Upper lobe of left lung (tissue), 6 donors: Measurements from ENCODE around the gene SUPT6H. TPM values are rescaled to one million over a fixed set of nuclear protein-coding genes. Genes with fewer than 3 reads are reported as not detected.

ENCODE experiments used
- ATAC-seq, 2 donors: fragments of 200-7000 bp; cut with Tn5 transposase; one replicate each; pipeline ENCODE4 v1.9.1; 2022; ENCODE audit warnings: mild to moderate bottlenecking in 2 of 2, moderate library complexity in 2 of 2; ENCODE audit not compliant: low FRiP score in 2 of 2
- DNase-seq, 2 donors: peaks; one replicate each; pipeline ENCODE4 v3.0.0-alpha.2; 2019 to 2020
- H3K27ac ChIP-seq, 4 donors: fragments of 200-600 bp; sonication (generic); one replicate each; pipeline ENCODE4 v1.5.1; 2016 to 2019
- H3K27me3 ChIP-seq, 4 donors: fragments of 200-600 bp; sonication (generic); one replicate each; pipeline ENCODE4 v1.5.1; 2017 to 2019
- H3K36me3 ChIP-seq, 4 donors: fragments of 200-600 bp; sonication (generic); one replicate each; pipeline ENCODE4 v1.5.1; 2016 to 2019
- H3K4me1 ChIP-seq, 4 donors: fragments of 200-600 bp; sonication (generic); one replicate each; pipeline ENCODE4 v1.5.1; 2018 to 2019
- H3K4me3 ChIP-seq, 4 donors: fragments of 200-600 bp; sonication (generic); one replicate each; pipeline ENCODE4 v1.5.1; 2017 to 2019; ENCODE audit warnings: mild to moderate bottlenecking in 2 of 4, moderate library complexity in 1 of 4
- H3K9me3 ChIP-seq, 4 donors: fragments of 200-600 bp; sonication (generic); one replicate each; pipeline ENCODE4 v1.5.1; 2018 to 2019
- EP300 ChIP-seq, 4 donors: sonication (generic); formaldehyde crosslinking; IDR thresholded peaks; one replicate each; pipeline ENCODE4 v1.5.1; 2017; ENCODE audit warnings: antibody characterized with exemption in 4 of 4, control low read depth in 2 of 4
- POLR2A ChIP-seq, 4 donors: fragments of 450-650 bp; IDR thresholded peaks; one replicate each; pipeline ENCODE4 v1.5.1; 2016 to 2017; ENCODE audit warnings: antibody characterized with exemption in 4 of 4, mild to moderate bottlenecking in 2 of 4
- POLR2AphosphoS5 ChIP-seq, 2 donors: sonication (generic); formaldehyde crosslinking; IDR thresholded peaks; one replicate each; pipeline ENCODE4 v1.5.1; 2017; ENCODE audit warnings: antibody characterized with exemption in 2 of 2
- WGBS, 2 donors: methylation state at CpG; one replicate each; pipeline ENCODE4 v1.1.5; 2017 to 2018; 5-methylcytosine and 5-hydroxymethylcytosine counted together
- total RNA-seq, 6 donors: library from RNA; depleted of rRNA in 4 of 6; stranded (reverse); fragments of >200 nt in 4 of 6; gene quantifications; one replicate each; pipeline versions ENCODE4 v1.1.0 to v1.2.1, GENCODE V29; 2016 to 2021
- TF ChIP-seq, protein P1 (sequence below), 6 experiments: fragments of 450-650 bp in 4 of 6; fragments of 200-600 bp in 2 of 6; sonication (generic) in 2 of 6; IDR thresholded peaks; one replicate each; pipeline ENCODE4 v1.5.1; 2016 to 2019; ENCODE audit warnings: antibody characterized with exemption in 6 of 6
- donor health status: DM: no; HTN: no; CAD: no; lungs with moderate emphysema.
- donor health status: DM: no; HTN: yes; CAD: no; lungs with severe emphysema.

Gene SUPT6H
- total RNA-seq, 6 donors from 2014 or later, result 57.3 to 128 (median 71.5) TPM

DNA sequence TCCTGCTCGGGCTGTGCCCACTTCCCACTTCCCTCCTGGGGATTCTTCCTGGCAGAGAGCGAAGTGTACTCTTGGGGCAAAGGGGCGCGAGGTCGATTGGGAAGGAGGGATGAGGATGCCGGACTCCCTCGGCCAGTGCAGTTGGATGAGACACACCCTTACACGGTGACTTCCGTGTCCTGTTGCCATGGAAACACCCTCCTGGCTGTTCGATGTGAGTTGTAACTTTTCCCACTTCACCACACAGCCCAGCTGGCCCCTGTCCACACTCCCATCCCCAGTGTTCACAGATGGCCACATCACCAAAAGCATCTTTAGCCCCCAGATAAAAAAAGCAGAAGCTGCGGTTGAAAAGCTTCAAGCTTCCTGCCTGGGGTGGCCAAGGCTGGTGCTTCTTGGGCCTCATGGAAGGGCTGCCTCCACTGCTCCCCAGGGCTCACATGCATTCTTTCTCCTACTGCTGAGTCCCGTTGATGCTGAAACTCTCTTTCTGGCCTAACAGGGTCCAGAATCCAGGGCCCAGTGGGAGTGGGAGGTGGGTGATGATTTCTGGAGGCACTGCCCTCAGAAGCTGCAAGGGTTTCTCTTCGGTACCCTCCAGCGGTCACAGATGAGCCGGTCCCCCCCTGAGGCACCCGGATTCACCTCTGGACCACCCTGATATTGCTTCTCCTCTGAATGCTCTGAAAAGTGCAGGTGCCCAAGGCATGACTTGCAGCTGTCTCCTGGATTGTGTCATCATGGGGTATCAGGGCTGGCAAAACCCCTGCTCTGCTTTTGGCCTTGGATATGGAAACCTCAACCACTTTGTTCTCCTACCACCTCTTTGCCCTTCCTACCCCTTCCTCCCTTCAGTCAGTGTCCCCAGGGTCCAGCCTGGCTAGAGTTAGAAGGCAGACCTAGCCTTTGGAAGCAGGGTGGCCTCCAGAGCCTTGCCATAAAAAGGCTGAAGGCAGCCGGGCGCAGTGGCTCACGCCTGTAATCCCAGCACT lies 79.6 kb downstream of the SUPT6H start:
- ATAC-seq (no peak), DNase-seq (no peak)
- no peak overlapping the region for H3K4me3 ChIP-seq
- no peaks in the 10 kb centered on the region for H3K27me3 ChIP-seq
- peak overlapping the region in 3 of 4 donors; percentile 3 to 97 (median 95) for H3K27ac ChIP-seq
- TF ChIP-seq, protein P1, sequence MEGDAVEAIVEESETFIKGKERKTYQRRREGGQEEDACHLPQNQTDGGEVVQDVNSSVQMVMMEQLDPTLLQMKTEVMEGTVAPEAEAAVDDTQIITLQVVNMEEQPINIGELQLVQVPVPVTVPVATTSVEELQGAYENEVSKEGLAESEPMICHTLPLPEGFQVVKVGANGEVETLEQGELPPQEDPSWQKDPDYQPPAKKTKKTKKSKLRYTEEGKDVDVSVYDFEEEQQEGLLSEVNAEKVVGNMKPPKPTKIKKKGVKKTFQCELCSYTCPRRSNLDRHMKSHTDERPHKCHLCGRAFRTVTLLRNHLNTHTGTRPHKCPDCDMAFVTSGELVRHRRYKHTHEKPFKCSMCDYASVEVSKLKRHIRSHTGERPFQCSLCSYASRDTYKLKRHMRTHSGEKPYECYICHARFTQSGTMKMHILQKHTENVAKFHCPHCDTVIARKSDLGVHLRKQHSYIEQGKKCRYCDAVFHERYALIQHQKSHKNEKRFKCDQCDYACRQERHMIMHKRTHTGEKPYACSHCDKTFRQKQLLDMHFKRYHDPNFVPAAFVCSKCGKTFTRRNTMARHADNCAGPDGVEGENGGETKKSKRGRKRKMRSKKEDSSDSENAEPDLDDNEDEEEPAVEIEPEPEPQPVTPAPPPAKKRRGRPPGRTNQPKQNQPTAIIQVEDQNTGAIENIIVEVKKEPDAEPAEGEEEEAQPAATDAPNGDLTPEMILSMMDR (IDR thresholded peaks at IDR 0.05), result no peak
- TF ChIP-seq POLR2A (IDR thresholded peaks at IDR 0.05) (no peak), EP300 (IDR thresholded peaks at IDR 0.05) (no peak), POLR2AphosphoS5 (IDR thresholded peaks at IDR 0.05) (no peak)
- WGBS, 2 donors, result 70 to 74% methylated on average over 19 of the region's 19 CpGs
- peaks cover 24 to 53% (median 40%) of the 10 kb centered on the region in 4 donors for H3K4me1 ChIP-seq
- no peaks in the 10 kb centered on the region for H3K36me3 ChIP-seq
- H3K9me3 ChIP-seq, result no peaks in the 10 kb centered on the region

DNA sequence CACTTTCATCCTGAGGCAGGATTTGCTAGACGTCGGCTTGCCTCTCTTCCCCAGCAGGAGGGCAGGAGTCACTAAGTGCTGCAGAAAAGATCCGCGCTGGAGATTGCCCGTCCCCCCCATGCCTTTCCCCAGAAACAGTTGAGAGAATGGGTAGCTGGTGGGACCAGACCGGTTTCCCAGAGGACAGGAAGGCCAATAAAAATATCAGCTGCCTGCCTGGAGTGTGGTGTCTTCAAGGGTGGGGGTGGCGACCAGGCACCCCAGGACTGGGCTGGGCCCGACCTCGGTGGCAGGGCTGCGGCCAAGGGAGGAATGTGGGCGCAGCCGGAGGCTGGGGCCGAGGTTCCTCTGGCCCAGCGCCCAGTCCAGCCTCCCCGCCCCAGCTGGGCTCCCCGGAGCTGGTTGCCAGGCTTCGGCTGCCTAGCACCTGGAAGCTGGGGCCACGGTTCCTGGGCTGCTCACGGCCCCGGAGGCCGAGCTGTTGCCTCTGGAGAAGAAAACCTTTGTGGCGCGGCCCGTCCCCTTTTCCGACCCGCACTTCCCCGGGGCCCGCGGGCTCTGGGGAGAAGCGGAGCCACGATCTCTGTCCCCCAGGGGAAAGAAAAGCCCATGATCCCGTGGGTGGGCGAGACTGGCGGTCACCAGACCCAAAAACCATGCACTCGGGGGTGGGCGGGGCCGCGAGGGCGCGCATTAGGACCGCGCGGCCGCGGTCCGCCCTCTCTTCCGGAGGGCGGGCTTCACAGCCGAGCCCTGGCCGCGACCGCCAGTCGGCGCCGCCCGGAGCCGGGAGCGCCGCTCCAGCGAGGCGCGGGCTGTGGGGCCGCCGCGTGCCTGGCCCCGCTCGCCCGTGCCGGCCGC lies 81.5 kb downstream of the SUPT6H start, which contains the start of gene TRAF4:
Gene TRAF4, plus strand, starts transcription at position 769 of the 861 bp plus-strand sequence. CDS start 102 bp downstream, outside the sequence.
- no peaks in the 10 kb centered on the region for H3K9me3 ChIP-seq
- WGBS, 2 donors, result 2 to 12% methylated on average over 13 of the region's 70 CpGs
- peak within 1 kb of the TSS; percentile 92 to 98 (median 96) for H3K27ac ChIP-seq
- TF ChIP-seq, protein P1 (IDR thresholded peaks at IDR 0.05), result peak in 5 of 6 experiments; percentile 23 to 77 (median 70)
- TF ChIP-seq POLR2AphosphoS5 (IDR thresholded peaks at IDR 0.05) (peak; percentile 29 to 76), EP300 (IDR thresholded peaks at IDR 0.05) (no peak), POLR2A (IDR thresholded peaks at IDR 0.05) (peak in 3 of 4 donors; percentile 81 to 97 (median 94))
- peak; percentile 84 to 97 for DNase-seq
- peak within 1 kb of the TSS; percentile 58 to 91 (median 88) for H3K4me3 ChIP-seq
- H3K4me1 ChIP-seq, result peaks cover 41 to 72% (median 57%) of the 10 kb centered on the region in 4 donors
- H3K36me3 ChIP-seq, result peaks cover 0 to 13% (median 11%) of the 10 kb centered on the region in 4 donors
- peak; percentile 83 to 93 for ATAC-seq
- H3K27me3 ChIP-seq, result no peaks in the 10 kb centered on the region

DNA sequence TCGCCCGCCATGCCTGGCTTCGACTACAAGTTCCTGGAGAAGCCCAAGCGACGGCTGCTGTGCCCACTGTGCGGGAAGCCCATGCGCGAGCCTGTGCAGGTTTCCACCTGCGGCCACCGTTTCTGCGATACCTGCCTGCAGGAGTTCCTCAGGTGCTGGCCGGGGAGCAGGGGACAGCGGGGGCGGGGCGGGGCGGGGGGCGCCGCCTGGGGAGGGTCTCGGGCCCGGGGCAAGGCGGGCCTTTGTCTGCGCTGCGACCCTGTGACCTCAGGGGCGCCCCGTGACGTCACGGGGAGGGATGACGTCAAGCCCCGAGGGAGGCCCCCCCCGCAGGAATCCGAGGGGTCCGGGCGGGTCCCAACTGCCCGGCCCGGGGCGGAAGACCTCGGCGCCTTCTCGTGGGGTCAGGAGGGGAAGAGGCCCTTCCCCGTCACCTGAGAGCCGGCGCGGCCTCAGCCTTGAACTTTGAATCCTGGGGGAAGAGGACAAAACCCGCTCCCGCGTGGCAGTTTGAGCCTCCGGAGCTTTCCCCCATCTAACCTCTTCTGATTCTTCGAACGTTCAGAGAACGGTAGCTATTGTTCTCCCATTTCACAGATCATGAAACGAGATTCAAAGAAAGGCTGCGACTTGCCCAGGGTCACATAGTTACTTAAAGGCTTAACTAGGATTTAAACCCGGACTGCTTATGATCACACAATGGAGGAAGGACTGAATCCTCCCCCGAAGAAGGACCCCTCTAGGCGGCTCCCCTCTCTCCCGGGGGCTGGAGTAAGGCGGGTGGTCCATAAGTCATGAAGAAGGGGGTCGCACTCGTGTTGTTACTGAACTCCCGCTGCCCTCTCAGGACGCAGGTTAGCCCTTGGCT lies 82.3 kb downstream of the SUPT6H start:
- H3K4me3 ChIP-seq, result peak overlapping the region; percentile 58 to 91 (median 88)
- H3K4me1 ChIP-seq, result peaks cover 47 to 80% (median 65%) of the 10 kb centered on the region in 4 donors
- ATAC-seq (peak in 1 of 2 donors; percentile 56), DNase-seq (peak; percentile 66 to 94)
- peak in 1 of 4 donors; percentile 32 for TF ChIP-seq EP300 (IDR thresholded peaks at IDR 0.05)
- TF ChIP-seq POLR2AphosphoS5 (IDR thresholded peaks at IDR 0.05), result no peak
- TF ChIP-seq POLR2A (IDR thresholded peaks at IDR 0.05), result peak in 1 of 4 donors; percentile 16
- TF ChIP-seq, protein P1 (IDR thresholded peaks at IDR 0.05), result no peak
- peak overlapping the region; percentile 92 to 98 (median 96) for H3K27ac ChIP-seq
- H3K9me3 ChIP-seq, result no peaks in the 10 kb centered on the region
- no peaks in the 10 kb centered on the region for H3K27me3 ChIP-seq
- H3K36me3 ChIP-seq, result peaks cover 0 to 22% (median 19%) of the 10 kb centered on the region in 4 donors
- 0 to 2% methylated on average over 10 to 32 of the region's 61 CpGs for WGBS, 2 donors
